SK-N-MC (cell line): ENCODE data around the gene ZNF780A.

ENCODE experiments used
- EZH2 ChIP-seq: fragments of 200-600 bp; sonication (generic); IDR thresholded peaks from one replicate; pipeline ENCODE4 v1.6.1; 2017; ENCODE audit warnings: antibody characterized with exemption
- POLR2AphosphoS5 ChIP-seq: IDR thresholded peaks from 2 replicates; pipeline ENCODE4 v1.6.1; 2012; ENCODE audit warnings: mild to moderate bottlenecking, low read depth, low read length, borderline replicate concordance

- TF ChIP-seq EZH2 = no peak
- no peak for TF ChIP-seq POLR2AphosphoS5
Observed at GRCh38 chr19:40080289-40080688, 10.5 kb downstream of the ZNF780A start.
